ENCODE data around the gene CALML4.

- TF ChIP-seq EZH2 (IDR thresholded peaks at IDR 0.05) (no peak), FOXP2 (optimal IDR thresholded peaks at IDR 0.05; ENCODE audit: control extremely low read depth, extremely low read length, insufficient read depth) (no peak), POLR2AphosphoS5 (IDR thresholded peaks at IDR 0.05; ENCODE audit: borderline replicate concordance, low read depth, low read length) (no peak; the same call in 1 of the 2 replicates)
Measured at GRCh38 chr15:68204776-68205557, at the start of gene CALML4.

Data from SK-N-MC (cell line).